Measurements from ENCODE around the gene PIEZO2. TPM values are rescaled to one million over a fixed set of nuclear protein-coding genes. Genes with fewer than 3 reads are reported as not detected.

The PIEZO2 gene
- total and polyA plus RNA-seq, 4 donors, result 2.6 to 233 (median 18.8) TPM

GRCh38 chr18:10950876-10951630, 198.3 kb downstream of the PIEZO2 start:
- H3K36me3 ChIP-seq (ENCODE audit: control insufficient read depth in 4 of 4, insufficient read depth in 4 of 4, low read length in 4 of 4), result peaks cover 0 to 23% (median 8%) of the 10 kb centered on the region in 4 donors
- H3K4me1 ChIP-seq (ENCODE audit: control insufficient read depth in 5 of 5, insufficient read depth in 5 of 5, low read length in 5 of 5), result peaks cover 0 to 22% (median 0%) of the 10 kb centered on the region in 5 donors
- no peak for TF ChIP-seq CTCF (IDR thresholded peaks at IDR 0.05; ENCODE audit: control extremely low read depth, extremely low read depth)
- WGBS, 2 donors, result 84 to 89% methylated on average over 8 of the region's 8 CpGs
- no peaks in the 10 kb centered on the region for H3K27me3 ChIP-seq (ENCODE audit: control insufficient read depth in 3 of 3, insufficient read depth in 3 of 3, low read length in 2 of 3)
- H3K4me3 ChIP-seq, result no peak overlapping the region
- no peak for DNase-seq
- peaks cover 2 to 5% (median 4%) of the 10 kb centered on the region in 4 donors for H3K9me3 ChIP-seq (ENCODE audit: control insufficient read depth in 4 of 4, insufficient read depth in 3 of 4, low read length in 3 of 4)
- no peak for ATAC-seq (ENCODE audit: insufficient read depth, low FRiP score)
- no peak overlapping the region for H3K27ac ChIP-seq (ENCODE audit: low read depth in 1 of 2, low read length in 1 of 2)
- H3K9ac ChIP-seq (ENCODE audit: insufficient read depth in 1 of 2, low read length in 2 of 2), result no peak overlapping the region

GRCh38 chr18:10950080-10950875, 199.1 kb downstream of the PIEZO2 start:
- ATAC-seq (ENCODE audit: insufficient read depth, low FRiP score), result no peak
- WGBS, 2 donors, result 83 to 92% methylated on average over 12 of the region's 12 CpGs

GRCh38 chr18:10949655-10950054, 199.7 kb downstream of the PIEZO2 start:
- WGBS, 2 donors, result 57 to 63% methylated on average over 1 of the region's 1 CpG
- no peak for TF ChIP-seq CTCF (IDR thresholded peaks at IDR 0.05; ENCODE audit: control extremely low read depth, extremely low read depth)
- Histone ChIP-seq H3K4me1 (ENCODE audit: control insufficient read depth in 5 of 5, insufficient read depth in 5 of 5, low read length in 5 of 5) (peaks cover 0 to 22% (median 0%) of the 10 kb centered on the region in 5 donors), H3K27me3 (ENCODE audit: control insufficient read depth in 3 of 3, insufficient read depth in 3 of 3, low read length in 2 of 3) (no peaks in the 10 kb centered on the region), H3K9me3 (ENCODE audit: control insufficient read depth in 4 of 4, insufficient read depth in 3 of 4, low read length in 3 of 4) (peaks cover 6 to 18% (median 6%) of the 10 kb centered on the region in 4 donors), H3K9ac (ENCODE audit: insufficient read depth in 1 of 2, low read length in 2 of 2) (no peak overlapping the region), H3K36me3 (ENCODE audit: control insufficient read depth in 4 of 4, insufficient read depth in 4 of 4, low read length in 4 of 4) (peaks cover 0 to 26% (median 7%) of the 10 kb centered on the region in 4 donors), H3K4me3 (no peak overlapping the region), H3K27ac (ENCODE audit: low read depth in 1 of 2, low read length in 1 of 2) (no peak overlapping the region)
- DNase-seq (no peak), ATAC-seq (ENCODE audit: insufficient read depth, low FRiP score) (no peak)

More at GRCh38 chr18:10950080-10950875, 199.1 kb downstream of the PIEZO2 start:
- Histone ChIP-seq H3K27me3 (ENCODE audit: control insufficient read depth in 3 of 3, insufficient read depth in 3 of 3, low read length in 2 of 3) (no peaks in the 10 kb centered on the region), H3K4me1 (ENCODE audit: control insufficient read depth in 5 of 5, insufficient read depth in 5 of 5, low read length in 5 of 5) (peaks cover 0 to 22% (median 0%) of the 10 kb centered on the region in 5 donors), H3K36me3 (ENCODE audit: control insufficient read depth in 4 of 4, insufficient read depth in 4 of 4, low read length in 4 of 4) (peaks cover 0 to 30% (median 9%) of the 10 kb centered on the region in 4 donors), H3K9ac (ENCODE audit: insufficient read depth in 1 of 2, low read length in 2 of 2) (no peak overlapping the region), H3K27ac (ENCODE audit: low read depth in 1 of 2, low read length in 1 of 2) (no peak overlapping the region), H3K9me3 (ENCODE audit: control insufficient read depth in 4 of 4, insufficient read depth in 3 of 4, low read length in 3 of 4) (peaks cover 4 to 12% (median 5%) of the 10 kb centered on the region in 4 donors), H3K4me3 (no peak overlapping the region)
- no peak for DNase-seq
- no peak for TF ChIP-seq CTCF (IDR thresholded peaks at IDR 0.05; ENCODE audit: control extremely low read depth, extremely low read depth)
